ENCODE measurements around the gene TENM4.

GRCh38 chr11:79262221-79262620 is 178.6 kb downstream of the TENM4 start:
- no peak for TF ChIP-seq POLR2A (IDR thresholded peaks at IDR 0.05)
- no peak for TF ChIP-seq CTCF (IDR thresholded peaks at IDR 0.05)
